DOHH2 (cell line): Measurements from ENCODE around the gene EML3.

Experiments
- CTCF ChIP-seq: fragments of 200-600 bp; sonication (generic); IDR thresholded peaks from one replicate; pipeline ENCODE4 v1.5.1; 2014; ENCODE audit warnings: antibody characterized with exemption, mild to moderate bottlenecking, low read depth, low read length; ENCODE audit not compliant: poor library complexity, severe bottlenecking
- EZH2phosphoT487 ChIP-seq: fragments of 200-600 bp; sonication (generic); IDR thresholded peaks from 2 replicates; pipeline ENCODE4 v1.6.1; 2017; ENCODE audit warnings: borderline replicate concordance, mild to moderate bottlenecking, antibody characterized with exemption, low read length, moderate library complexity, mixed read lengths

GRCh38 chr11:62560566-62561103, 51.9 kb downstream of the EML3 start:
- TF ChIP-seq CTCF (peak; percentile 65), EZH2phosphoT487 (no peak)
